DND-41 (cell line): ENCODE data around the gene SSUH2.

Source experiments
- CTCF ChIP-seq: IDR thresholded peaks from 2 replicates; pipeline ENCODE4 v1.5.1; 2012; ENCODE audit warnings: borderline replicate concordance, low read length, moderate library complexity, mild to moderate bottlenecking; ENCODE audit not compliant: poor library complexity, severe bottlenecking; ENCODE audit errors: extremely low read depth
- EZH2 ChIP-seq: IDR thresholded peaks from 3 replicates; pipeline ENCODE4 v1.6.1; 2012; ENCODE audit warnings: borderline replicate concordance, low read depth, mild to moderate bottlenecking, moderate library complexity, low read length, inconsistent platforms; ENCODE audit not compliant: severe bottlenecking

- no peak for TF ChIP-seq CTCF
- TF ChIP-seq EZH2 = no peak
Observed at GRCh38 chr3:8617921-8618320, 26.7 kb downstream of the SSUH2 start.
